Mucosa of rectum (tissue), 2 donors: ENCODE data around the gene MORF4L2.

Experiments used
- H3K27ac ChIP-seq, 2 donors: one replicate each; pipeline ENCODE4 v1.7.0; 2013; ENCODE audit warnings: inconsistent platforms in 2 of 2, low read depth in 2 of 2, low read length in 2 of 2
- H3K27me3 ChIP-seq, 2 donors: one replicate each; pipeline ENCODE4 v1.7.0; 2013; ENCODE audit warnings: low read length in 2 of 2; ENCODE audit not compliant: control insufficient read depth in 2 of 2, insufficient read depth in 2 of 2
- H3K36me3 ChIP-seq, 2 donors: one replicate each; pipeline ENCODE4 v1.7.0; 2013; ENCODE audit warnings: low read length in 2 of 2; ENCODE audit not compliant: control insufficient read depth in 2 of 2, insufficient read depth in 2 of 2
- H3K4me1 ChIP-seq, 2 donors: one replicate each; pipeline ENCODE4 v1.7.0; 2013; ENCODE audit warnings: low read length in 2 of 2, mild to moderate bottlenecking in 1 of 2; ENCODE audit not compliant: control insufficient read depth in 2 of 2, insufficient read depth in 2 of 2
- H3K4me3 ChIP-seq, 2 donors: one replicate each; pipeline ENCODE4 v1.7.0; 2013; ENCODE audit warnings: low read length in 2 of 2
- H3K9ac ChIP-seq, 2 donors: one replicate each; pipeline ENCODE4 v1.7.0; 2013; ENCODE audit warnings: low read length in 2 of 2, low read depth in 1 of 2, mild to moderate bottlenecking in 1 of 2
- H3K9me3 ChIP-seq, 2 donors: one replicate each; pipeline ENCODE4 v1.7.0; 2013; ENCODE audit warnings: low read length in 2 of 2; ENCODE audit not compliant: control insufficient read depth in 2 of 2
- donor health status: healthy.
- donor health status: Normal muscosa, but diverticular disease.

Gene MORF4L2

DNA sequence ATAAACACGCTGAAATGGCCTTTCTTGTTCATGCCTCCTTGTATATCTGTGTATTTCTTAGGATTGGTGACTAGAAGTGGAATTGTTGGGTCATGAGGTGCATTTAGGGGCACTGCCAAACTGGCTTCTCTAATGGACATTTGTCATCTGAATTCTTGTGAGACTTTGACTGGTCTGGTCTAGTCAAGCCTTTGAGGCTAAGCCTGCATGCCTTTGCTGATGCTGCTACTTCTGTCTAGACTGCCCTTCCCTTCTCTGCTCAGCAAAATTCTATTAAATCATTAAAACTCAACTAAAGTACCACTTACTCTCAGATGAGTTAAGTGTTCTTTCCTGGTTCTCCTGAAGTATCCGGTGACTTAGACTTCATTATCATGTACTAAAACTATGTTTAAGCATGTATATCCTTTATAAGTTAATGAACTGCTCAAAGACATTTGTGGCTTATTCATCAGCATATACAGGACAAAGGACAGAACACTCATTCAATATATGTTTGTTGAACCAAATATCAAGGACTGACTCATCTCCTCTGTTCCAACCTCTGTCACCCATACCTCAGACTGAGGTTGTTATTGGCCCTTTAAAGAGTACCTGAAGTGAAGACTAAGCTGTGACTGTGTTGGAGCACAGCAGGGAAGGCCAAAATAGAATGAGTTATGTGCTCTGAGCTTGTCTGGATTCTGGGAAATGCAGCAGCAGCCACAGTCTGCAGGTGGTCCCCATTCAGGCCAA is 48.7 kb downstream of the MORF4L2 start:
- Histone ChIP-seq H3K9me3 (no peaks in the 10 kb centered on the region), H3K27me3 (peaks cover 0 to 3% of the 10 kb centered on the region in 2 donors), H3K4me3 (no peak overlapping the region), H3K4me1 (no peaks in the 10 kb centered on the region), H3K27ac (no peak overlapping the region), H3K9ac (no peak overlapping the region), H3K36me3 (no peaks in the 10 kb centered on the region)

- H3K4me1 ChIP-seq: no peaks in the 10 kb centered on the region
- no peak overlapping the region for H3K4me3 ChIP-seq
- no peak overlapping the region for H3K9ac ChIP-seq
- no peaks in the 10 kb centered on the region for H3K9me3 ChIP-seq
- no peaks in the 10 kb centered on the region for H3K36me3 ChIP-seq
- H3K27ac ChIP-seq: no peak overlapping the region
- no peaks in the 10 kb centered on the region for H3K27me3 ChIP-seq
Observed at GRCh38 chrX:103635436-103635835, 51.1 kb downstream of the MORF4L2 start.

DNA sequence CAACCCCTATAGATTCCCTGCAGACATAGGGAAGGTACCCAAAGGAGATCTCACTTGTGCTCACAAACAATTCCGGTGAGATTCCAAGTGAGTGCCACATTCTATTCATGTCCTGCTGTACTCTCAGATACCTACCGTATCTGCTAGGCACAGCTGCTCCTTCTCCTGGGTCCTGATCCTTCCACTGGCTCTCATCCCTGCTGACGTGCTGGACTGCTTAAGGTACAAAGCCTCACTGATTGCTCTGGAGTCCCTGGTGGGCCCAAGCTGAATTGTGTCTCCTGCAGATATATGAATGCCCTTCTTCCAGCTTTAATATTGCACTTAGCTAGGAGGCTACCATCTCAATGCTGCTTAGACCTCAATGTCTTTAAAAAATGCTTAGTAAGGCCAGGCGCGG is 55.4 kb downstream of the MORF4L2 start:
- Histone ChIP-seq H3K27ac (no peak overlapping the region), H3K9ac (no peak overlapping the region)

DNA sequence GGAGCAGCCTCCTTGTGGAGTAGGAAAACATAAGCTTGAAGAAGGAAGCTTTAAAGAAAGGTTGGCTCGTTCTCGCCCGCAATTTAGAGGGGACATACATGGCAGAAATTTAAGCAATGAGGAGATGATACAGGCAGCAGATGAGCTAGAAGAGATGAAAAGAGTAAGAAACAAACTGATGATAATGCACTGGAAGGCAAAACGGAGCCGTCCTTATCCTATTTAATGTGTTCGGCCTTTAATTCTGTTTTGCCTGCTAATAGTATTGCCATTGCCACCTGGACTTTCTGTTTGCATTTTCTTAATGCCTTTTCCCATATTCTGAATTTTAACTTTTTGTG is 56.4 kb downstream of the MORF4L2 start:
- H3K27me3 ChIP-seq: peaks cover 2 to 4% of the 10 kb centered on the region in 2 donors
- peak overlapping the region; percentile 67 to 80 for H3K9ac ChIP-seq
- peaks cover 2 to 5% of the 10 kb centered on the region in 2 donors for H3K4me1 ChIP-seq
- no peaks in the 10 kb centered on the region for H3K9me3 ChIP-seq
- no peaks in the 10 kb centered on the region for H3K36me3 ChIP-seq
- H3K4me3 ChIP-seq: peak overlapping the region; percentile 73 to 85
- peak overlapping the region; percentile 82 to 86 for H3K27ac ChIP-seq

More for the DNA sequence above, 55.4 kb downstream of the MORF4L2 start:
- peaks cover 2 to 4% of the 10 kb centered on the region in 2 donors for H3K27me3 ChIP-seq
- no peaks in the 10 kb centered on the region for H3K9me3 ChIP-seq
- H3K4me1 ChIP-seq: peaks cover 2 to 3% of the 10 kb centered on the region in 2 donors
- H3K36me3 ChIP-seq: no peaks in the 10 kb centered on the region
- no peak overlapping the region for H3K4me3 ChIP-seq

DNA sequence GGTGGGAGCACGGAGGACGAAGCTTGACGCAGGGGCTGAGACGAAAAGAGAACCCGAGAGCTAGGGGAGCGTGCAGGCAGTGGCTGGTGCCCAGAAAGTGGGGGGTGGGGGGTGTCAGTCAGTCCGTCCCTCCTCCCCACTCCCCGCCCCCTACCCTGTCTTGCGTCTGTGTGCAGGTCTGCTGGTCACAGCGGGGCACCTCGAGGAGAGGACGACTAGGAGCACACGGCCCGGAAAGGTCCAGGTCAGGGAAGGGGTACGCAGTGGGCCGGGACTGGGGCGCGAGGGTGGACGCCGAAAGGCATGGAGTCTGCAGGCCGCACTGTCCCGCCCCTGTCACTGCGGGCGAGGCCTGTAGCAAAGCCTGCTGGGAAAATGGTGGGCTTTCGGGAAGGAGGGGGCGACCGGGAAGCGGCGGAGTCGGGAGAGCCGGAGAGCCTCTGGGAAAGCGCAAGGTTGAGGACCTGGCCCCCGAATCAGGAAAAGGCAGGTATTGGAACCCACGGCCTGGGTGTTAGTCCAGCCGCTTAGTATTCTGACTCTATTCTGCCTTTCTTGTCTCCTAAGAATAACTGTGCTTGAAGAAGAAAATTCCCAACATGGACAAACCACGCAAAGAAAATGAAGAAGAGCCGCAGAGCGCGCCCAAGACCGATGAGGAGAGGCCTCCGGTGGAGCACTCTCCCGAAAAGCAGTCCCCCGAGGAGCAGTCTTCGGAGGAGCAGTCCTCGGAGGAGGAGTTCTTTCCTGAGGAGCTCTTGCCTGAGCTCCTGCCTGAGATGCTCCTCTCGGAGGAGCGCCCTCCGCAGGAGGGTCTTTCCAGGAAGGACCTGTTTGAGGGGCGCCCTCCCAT is 57.0 kb downstream of the MORF4L2 start:
- Histone ChIP-seq H3K36me3 (no peaks in the 10 kb centered on the region), H3K4me3 (peak overlapping the region; percentile 73 to 85), H3K4me1 (peaks cover 2 to 7% of the 10 kb centered on the region in 2 donors), H3K27me3 (peaks cover 2 to 4% of the 10 kb centered on the region in 2 donors), H3K27ac (peak overlapping the region; percentile 82 to 86), H3K9ac (peak overlapping the region; percentile 67 to 80), H3K9me3 (no peaks in the 10 kb centered on the region)

GRCh38 chrX:103628386-103629317 is 57.8 kb downstream of the MORF4L2 start, which contains the start of gene TCEAL1:
TCEAL1 (plus strand) TSS chrX:103628975; CDS start chrX:103629917, 942 bp downstream.
- Histone ChIP-seq H3K36me3 (no peaks in the 10 kb centered on the region), H3K4me1 (peaks cover 2 to 7% of the 10 kb centered on the region in 2 donors), H3K27ac (peak within 1 kb of the TSS; percentile 82 to 86), H3K9me3 (no peaks in the 10 kb centered on the region), H3K4me3 (peak within 1 kb of the TSS; percentile 73 to 85), H3K27me3 (peaks cover 2 to 4% of the 10 kb centered on the region in 2 donors), H3K9ac (peak within 1 kb of the TSS; percentile 67 to 80)

- peaks cover 2 to 4% of the 10 kb centered on the region in 2 donors for H3K27me3 ChIP-seq
- no peak overlapping the region for H3K9ac ChIP-seq
- H3K36me3 ChIP-seq: no peaks in the 10 kb centered on the region
- no peaks in the 10 kb centered on the region for H3K9me3 ChIP-seq
- peaks cover 2 to 7% of the 10 kb centered on the region in 2 donors for H3K4me1 ChIP-seq
- H3K27ac ChIP-seq: no peak overlapping the region
- no peak overlapping the region for H3K4me3 ChIP-seq
Observed at GRCh38 chrX:103626855-103627254, 59.6 kb downstream of the MORF4L2 start.
